GM03348 (cell line): ENCODE measurements around the gene PPCS.

Source experiments
- DNase-seq: peaks from one replicate; pipeline ENCODE4 v3.0.0; 2012; ENCODE audit warnings: low spot score

Gene PPCS

GRCh38 chr1:42456010-42456753 is at the start of gene PPCS, which contains the start of gene ZMYND12:
PPCS (plus strand) TSS chr1:42456543; CDS start chr1:42456566, 23 bp downstream.
ZMYND12 (minus strand) TSS chr1:42456022; CDS start chr1:42455997, 25 bp downstream.
- DNase-seq, result peak; percentile 92

- DNase-seq, result no peak
These were observed 41.5 kb upstream of the PPCS start for GRCh38 chr1:42414551-42415496.

- no peak for DNase-seq
These were observed 39.2 kb upstream of the PPCS start for GRCh38 chr1:42417166-42417565.

DNA sequence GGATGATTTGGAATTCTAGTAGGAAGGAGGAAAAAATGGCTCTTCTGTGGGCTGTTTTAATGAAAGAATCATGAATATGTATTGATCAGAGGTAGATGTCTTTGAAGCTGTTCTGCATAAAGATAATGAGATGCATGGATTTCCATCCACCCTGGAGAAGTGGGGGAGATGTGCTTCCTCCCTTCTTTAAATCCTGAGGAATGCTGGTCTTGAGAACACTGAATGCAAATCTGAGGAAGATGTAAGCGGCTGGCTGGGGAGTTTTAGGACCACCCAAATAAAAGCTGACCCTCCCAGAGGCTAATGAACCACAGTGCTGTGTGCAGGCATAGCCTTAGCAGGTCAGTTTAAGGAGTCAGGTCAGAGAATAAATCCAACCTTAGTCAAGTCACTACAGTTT is 37.8 kb upstream of the PPCS start:
- DNase-seq, result no peak

DNA sequence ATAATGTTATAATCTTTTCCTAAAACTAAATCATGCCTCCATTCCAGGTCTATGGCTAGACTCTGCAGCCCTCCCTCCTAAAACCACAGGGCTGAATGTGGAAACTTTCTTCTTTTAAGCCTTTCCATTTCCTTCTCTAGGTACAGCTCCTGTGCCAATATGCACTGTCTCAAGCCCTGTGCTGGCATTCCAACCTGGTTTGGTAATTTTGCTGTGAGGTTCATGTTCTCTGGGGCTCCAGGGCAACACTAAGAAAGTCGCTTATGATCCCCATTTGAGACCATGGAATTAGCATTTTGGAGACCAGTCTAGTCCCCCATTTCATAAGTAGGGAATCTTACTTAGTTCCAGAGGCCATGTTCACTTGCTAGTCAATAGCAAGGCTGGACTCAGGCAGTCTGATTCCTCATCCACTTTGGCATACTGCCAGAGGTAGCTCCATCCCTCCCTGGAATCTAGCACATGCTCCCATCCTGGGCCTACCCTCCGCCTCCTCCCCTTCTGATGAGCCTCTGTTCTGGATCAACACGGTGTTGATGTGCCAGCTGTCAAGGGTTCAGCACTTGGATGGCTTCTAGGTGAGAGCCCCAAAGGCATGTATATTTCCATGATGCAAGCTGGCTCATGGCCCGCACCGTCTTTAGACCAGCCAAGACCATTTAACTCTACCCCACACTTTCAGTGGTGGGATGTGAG is 37.1 kb upstream of the PPCS start:
- DNase-seq, result no peak

GRCh38 chr1:42420121-42420520 is 36.2 kb upstream of the PPCS start:
- DNase-seq, result no peak

GRCh38 chr1:42420911-42421585 is 35.3 kb upstream of the PPCS start:
- peak; percentile 69 for DNase-seq

DNA sequence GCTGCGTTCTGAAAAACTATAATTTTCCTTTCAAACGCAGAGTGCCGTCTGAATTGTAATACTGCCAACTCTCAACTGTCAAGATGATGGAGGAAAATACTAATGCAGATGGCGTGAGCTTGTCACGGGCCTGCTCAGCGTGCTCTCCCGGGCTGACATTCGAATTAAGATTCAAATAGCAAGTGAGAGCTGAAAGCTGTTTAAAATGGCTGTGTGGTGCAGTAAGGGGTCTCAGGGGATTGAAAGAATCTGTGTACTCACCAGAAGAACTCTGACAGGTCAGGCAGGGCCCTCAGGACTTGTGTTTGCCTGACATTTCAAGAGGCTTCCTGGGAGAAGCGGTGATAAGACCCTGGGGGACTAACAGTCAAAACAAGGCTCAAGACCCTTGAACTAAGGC is 33.6 kb upstream of the PPCS start:
- DNase-seq, result no peak

DNA sequence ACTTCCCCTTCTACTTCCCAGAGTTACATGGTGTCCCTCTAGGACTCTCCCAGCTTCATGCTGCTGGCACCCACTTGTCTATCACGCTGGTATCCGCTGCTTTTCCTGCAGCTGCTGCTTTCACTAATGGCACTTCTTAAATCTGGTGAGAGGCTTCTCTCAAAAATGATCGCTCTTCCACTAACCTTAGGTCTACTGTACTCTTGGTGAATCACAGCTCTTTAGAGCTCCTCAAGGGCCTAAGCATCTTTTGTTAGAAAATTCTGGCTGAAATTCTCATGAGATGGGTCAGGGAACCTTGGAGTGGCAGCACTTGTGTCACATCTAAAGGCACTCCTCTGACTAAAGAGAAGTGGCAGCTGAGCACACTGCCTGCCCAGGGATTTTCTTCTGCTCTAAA is 32.7 kb upstream of the PPCS start:
- DNase-seq, result no peak

GRCh38 chr1:42424201-42424600 is 32.1 kb upstream of the PPCS start:
- peak; percentile 41 for DNase-seq

DNA sequence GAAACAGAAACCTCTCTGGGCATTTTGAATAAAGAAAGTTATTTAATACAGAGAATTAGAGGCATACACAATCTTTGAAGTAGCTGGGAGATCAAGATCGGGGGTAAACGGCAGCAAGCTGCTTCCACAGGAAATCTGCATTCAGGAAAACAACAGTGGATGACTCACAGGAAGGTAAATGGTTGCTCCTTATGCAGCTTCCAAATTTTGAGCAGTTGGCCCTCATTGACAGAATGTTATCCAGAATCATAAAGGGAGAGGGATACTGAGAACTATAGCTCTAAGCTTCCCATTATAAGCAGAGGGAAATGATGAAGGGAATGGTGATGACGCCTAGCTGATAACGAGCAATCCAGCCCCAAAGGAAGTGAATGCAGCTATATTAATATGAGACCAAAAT is 29.1 kb upstream of the PPCS start:
- no peak for DNase-seq

DNA sequence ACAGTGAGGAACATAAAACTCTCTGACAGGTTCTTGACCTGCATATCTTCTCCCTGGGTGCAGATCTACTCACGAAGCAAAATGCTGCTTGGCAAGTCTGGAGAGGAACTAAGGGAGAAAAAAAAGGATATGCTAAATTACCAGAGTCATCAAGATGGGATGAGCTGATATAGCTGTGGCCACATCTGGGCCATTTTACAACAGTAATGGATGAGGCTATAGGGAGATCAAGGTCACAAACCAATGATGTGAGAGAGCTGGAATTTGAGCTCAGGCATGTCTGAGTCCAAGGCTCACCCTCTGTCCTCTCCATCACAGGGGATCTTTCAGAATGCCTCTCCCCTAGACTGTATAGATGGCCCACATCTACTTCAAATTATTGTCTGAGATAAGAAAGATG is 26.7 kb upstream of the PPCS start:
- DNase-seq, result peak; percentile 35

GRCh38 chr1:42430286-42431135 is 25.8 kb upstream of the PPCS start:
- no peak for DNase-seq

DNA sequence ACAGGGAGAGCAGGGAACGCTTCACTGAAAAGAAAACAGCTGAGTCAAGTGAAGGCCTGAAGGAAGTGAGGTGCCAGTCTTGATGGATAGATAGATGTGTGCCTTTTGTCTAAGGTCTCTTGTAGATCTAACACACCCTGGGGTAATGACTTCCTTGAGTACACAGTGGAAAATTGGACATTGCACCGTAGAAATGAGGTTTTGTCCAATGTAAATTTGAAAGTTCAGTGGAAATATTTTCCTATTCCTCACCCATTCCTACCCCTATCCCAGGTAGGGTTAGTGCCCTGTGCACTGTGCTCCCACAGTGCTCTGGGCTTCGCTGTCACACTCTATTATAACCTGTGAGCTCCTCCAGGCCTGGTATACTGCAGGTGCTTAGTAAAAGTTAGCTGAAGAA is 24.8 kb upstream of the PPCS start:
- DNase-seq, result no peak

- no peak for DNase-seq
These were observed 23.6 kb upstream of the PPCS start for GRCh38 chr1:42432714-42433113.

- no peak for DNase-seq
These were observed 23.0 kb upstream of the PPCS start for GRCh38 chr1:42433369-42433768.

DNA sequence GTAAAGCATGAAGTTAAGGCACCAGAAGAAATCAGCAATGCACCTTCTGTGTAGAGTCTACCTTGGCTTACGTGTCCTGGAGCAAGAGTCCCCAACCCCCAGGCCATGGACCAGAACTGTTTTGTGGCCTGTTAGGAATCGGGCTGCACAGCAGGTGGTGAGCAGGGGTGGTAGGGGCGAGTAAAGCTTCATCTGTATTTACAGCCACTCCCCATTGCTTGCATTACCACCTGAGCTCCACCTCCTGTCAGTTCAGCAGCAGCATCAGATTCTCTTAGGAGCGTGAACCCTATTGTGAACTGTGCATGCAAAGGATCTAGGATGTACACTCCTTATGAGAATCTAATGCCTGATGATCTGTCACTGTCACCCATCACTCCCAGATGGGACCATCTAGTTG is 22.0 kb upstream of the PPCS start:
- no peak for DNase-seq

GRCh38 chr1:42439940-42440339 is 16.4 kb upstream of the PPCS start:
- DNase-seq, result peak; percentile 67

DNA sequence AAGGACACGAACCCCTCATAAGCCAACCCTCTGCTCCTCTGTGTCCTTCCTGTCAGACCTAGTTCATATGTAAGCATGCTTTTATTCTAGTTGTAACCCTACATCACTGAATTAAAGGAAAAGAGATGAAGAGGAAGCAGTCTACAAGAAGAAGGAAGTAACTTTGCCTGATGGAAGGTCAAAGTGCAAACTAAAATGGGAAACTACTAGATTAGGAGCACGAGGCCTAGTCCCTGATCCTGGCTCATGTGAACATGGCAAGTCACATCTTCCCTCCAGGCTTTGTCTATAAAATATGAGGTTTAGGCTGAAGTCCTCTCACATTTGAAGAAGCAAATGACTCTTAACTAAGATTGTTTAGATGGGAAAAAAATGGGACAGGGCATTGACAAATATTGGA is 13.7 kb upstream of the PPCS start:
- DNase-seq, result no peak

DNA sequence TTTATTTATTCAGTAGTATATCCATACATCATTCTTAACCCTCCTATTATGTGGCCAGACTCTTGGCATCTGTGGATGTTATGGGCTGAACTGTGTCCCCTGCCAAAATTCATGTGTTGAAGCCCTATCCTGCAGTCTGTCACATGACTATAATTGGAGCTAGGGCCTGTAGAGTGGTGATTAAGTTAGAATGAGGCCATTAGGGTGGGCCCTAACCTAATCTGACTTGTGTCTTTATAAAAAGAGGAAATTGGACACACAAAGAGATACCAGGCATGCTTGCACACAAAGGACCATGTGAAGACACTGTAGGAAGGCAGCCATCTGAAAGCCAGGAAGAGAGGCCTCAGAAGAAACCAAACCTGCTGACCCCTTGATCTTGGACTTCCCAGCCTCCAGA is 7.1 kb upstream of the PPCS start:
- DNase-seq, result no peak

- DNase-seq, result no peak
These were observed 6.3 kb upstream of the PPCS start for GRCh38 chr1:42450061-42450460.
